Activated T-cell treated with anti-CD3 and anti-CD28 coated beads for 24 hours (primary cell): ENCODE data around the gene GRM6.

Experiments used
- DNase-seq: peaks from one replicate; pipeline ENCODE4 v3.0.0-alpha.2; 2020; ENCODE audit warnings: low read depth

The GRM6 gene

GRCh38 chr5:178984145-178985072 lies 10.7 kb downstream of the GRM6 start:
- DNase-seq = no peak

DNA sequence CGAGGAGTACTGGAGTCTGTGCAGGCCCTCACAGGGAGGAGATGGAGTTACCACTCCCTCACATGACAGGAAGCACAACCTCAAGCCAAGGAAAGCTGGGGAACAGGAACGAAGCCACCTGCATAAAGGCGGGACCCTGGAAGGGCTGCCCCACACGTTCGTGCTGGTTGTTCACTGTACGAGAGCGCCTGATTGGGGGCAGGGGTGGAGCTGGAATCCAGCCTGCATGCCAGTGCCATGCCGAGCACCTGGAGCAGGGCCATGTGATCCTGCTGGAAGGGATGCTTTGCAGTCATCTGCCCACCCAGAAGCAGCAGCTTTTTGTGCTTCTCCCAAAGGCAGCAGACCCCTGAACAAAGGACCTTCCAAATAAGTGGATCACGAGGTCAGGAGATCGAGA lies 11.4 kb downstream of the GRM6 start:
- no peak for DNase-seq

GRCh38 chr5:178982941-178983340 lies 12.2 kb downstream of the GRM6 start:
- no peak for DNase-seq

DNA sequence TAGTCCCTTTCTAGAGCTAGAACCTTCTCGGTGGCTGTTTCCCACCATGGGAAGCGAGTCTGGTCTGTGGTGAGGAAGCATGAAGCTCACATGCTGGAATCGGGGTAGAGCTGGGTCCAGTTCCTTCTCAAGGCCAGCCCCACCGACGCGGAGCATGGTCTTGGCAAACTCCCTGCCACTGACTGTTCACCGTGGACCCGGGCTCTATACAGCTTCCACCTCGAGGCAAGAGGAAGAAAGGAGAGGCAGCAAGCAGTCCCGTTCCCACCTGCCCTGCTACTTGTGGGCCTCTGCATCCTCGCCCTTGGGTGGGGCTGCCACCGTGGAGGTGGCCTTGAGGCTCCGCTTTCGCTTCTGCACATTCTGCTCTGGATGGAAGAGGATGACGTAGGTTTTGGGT lies 13.7 kb downstream of the GRM6 start:
- no peak for DNase-seq

DNA sequence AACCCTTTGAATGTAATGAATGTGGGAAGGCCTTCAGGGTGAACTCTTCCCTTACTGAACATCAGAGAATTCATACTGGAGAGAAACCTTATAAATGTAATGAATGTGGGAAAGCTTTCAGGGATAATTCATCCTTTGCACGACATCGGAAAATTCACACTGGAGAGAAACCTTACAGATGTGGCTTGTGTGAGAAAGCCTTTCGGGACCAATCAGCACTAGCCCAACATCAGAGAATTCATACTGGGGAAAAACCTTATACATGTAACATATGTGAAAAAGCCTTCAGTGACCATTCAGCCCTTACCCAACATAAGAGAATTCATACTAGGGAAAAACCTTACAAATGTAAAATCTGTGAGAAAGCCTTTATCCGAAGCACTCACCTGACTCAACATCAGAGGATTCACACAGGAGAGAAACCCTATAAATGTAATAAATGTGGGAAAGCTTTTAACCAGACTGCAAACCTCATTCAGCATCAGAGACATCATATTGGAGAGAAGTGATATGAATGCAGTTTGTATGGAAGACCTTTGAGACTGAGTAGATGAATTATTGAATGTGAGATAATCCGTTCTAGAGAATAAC lies 29.6 kb downstream of the GRM6 start:
- no peak for DNase-seq

- no peak for DNase-seq
These were observed 53.8 kb downstream of the GRM6 start for GRCh38 chr5:178941361-178941760.

- DNase-seq = no peak
These were observed 54.4 kb downstream of the GRM6 start, which contains the start of gene ZNF454 for GRCh38 chr5:178940569-178941360. Gene ZNF454, plus strand, starts transcription at chr5:178941198. Its CDS starts 1,594 bp downstream, at chr5:178942792.

- DNase-seq = no peak
These were observed 63.0 kb downstream of the GRM6 start for GRCh38 chr5:178931846-178932760.
